HG02938 (cell line): ENCODE measurements around the gene NSUN2.

Source experiments
- ATAC-seq: cut with Tn5 transposase; IDR thresholded peaks from one replicate; pipeline ENCODE4 v1.9.1; 2021; ENCODE audit warnings: mild to moderate bottlenecking, moderate library complexity; ENCODE audit not compliant: unreplicated experiment

NSUN2 gene

GRCh38 chr5:6567068-6567467 lies 65.8 kb downstream of the NSUN2 start:
- ATAC-seq, result no peak

DNA sequence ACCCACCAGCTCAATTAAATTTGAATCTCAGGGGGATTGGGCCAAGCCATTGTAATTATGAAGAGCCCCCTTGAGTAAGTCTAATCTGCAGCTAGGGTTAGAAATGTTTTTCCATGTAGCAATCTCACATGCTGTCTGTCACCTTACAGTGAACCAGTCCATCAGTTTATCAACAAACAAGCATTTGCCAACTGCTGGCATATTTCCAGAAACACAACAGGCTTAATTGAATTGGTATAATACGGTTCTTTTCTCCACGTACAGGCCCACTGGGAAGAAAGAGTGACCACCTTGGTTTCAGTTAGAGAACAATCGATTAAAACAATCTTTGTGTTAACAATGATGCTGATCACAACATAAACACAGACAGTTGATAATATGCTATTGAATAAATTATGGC lies 67.4 kb downstream of the NSUN2 start:
- ATAC-seq, result no peak

- no peak for ATAC-seq
These were observed 74.9 kb downstream of the NSUN2 start for GRCh38 chr5:6557807-6558575.

DNA sequence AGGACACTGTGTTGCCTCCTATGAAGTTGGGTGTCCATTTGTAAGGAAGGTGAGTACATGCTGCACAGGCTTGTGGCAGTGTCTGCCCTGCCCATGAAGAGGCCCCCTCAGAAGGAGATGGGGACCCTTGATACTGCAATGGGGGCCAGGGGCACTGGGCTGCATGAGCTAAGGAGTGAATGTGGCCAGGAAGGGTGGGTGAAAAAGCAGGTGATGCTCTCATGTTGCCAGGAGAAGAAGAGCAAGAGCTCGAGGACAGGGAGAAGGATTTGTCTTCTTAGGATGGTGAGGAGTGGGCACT lies 76.1 kb downstream of the NSUN2 start:
- ATAC-seq, result no peak

DNA sequence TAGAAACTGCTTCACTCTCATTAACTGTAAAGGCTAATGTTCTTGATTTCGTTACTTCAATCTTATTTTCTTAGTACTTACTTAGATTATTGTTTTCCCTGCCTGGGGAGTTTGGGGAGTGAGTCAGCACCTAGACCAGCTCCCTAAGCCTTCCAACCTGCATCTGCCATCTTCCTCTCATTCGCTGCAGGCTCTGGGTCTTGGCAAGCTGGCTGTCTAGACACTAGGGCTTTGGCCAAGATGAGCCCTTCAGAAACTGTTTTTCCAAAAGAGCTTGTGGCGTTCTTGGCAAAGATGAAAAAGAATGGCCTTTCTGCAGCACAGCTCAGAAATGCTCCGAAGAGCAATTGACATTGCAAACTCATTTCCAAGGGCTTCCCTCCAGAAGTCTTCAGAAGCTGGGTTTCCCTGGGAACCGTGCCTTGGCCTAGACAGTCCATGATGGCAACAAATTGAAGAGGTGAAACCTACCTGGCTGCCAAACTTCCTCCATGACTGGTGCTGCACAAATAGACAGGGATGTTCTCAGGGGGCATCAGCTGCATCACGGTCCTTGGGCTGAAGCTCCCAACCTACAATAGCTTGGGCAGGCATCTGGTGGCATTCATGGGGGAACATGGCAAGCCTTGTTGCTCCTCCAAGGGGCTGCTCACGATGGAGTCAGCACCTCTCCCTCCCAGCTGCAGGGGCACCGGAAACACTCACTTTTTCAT lies 76.6 kb downstream of the NSUN2 start:
- ATAC-seq, result no peak

DNA sequence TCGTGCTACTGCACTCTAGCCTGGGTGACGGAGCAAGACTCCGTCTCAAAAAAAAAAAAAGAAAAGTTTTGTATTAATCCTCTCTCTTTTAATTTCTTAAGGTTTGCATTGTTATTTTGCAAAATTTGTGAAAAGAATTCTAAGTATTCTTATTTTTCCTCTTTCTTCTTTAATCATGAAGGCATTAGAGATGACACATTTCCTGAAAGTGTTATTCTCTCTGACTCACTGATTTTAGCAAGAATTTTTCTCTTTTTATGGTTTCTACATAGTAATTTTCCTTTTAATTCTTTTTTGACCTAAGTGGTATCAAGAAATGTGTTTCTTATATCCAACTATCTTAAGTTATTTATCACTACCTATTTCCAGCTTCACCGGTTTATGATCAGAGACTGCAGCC lies 78.0 kb downstream of the NSUN2 start:
- ATAC-seq, result no peak

DNA sequence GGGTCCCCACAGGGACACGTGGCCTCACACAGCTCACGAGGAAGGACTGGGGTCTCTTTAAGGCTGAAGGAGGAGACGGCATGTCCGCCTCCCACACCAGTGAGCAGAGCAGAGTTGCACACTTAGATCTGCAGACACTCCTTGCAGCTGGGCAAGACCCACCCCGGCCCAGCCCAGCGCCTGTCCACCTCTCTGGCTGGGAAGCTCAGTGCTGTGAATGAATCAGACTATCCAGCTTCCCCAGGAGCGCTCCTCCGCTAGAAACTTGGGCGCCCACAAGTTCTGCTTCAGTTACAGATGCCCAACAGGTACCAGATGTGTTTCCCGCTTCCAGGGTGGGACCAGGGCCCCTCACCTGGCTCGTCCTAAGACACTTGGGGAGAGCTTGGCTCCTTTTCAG lies 78.9 kb downstream of the NSUN2 start:
- ATAC-seq, result no peak

DNA sequence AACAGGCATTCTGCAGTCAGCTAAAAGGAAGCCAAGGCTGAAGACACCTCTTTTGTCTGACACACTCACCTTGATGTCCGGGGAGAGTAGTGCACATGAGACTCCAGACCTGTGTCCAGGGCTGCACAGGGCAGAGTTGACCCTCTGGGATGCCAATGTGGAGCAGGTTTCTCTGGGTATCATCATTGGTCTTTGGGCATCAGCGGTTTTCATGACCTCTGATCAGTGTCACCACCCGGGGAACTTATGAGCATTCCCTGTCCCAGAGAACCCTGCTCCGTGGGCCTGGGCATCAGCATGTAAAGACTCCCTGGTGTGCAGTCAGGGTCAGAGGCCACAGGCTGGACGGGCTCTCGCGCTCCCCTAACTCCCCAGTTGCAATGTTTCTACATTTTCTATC lies 80.2 kb downstream of the NSUN2 start:
- no peak for ATAC-seq

- ATAC-seq, result no peak
These were observed 80.9 kb downstream of the NSUN2 start for GRCh38 chr5:6551955-6552313.

GRCh38 chr5:6551287-6551954 lies 81.4 kb downstream of the NSUN2 start:
- no peak for ATAC-seq

- no peak for ATAC-seq
These were observed 82.2 kb downstream of the NSUN2 start for GRCh38 chr5:6550628-6551027.
